ENCODE results near the gene STAC3.

Gene STAC3

DNA sequence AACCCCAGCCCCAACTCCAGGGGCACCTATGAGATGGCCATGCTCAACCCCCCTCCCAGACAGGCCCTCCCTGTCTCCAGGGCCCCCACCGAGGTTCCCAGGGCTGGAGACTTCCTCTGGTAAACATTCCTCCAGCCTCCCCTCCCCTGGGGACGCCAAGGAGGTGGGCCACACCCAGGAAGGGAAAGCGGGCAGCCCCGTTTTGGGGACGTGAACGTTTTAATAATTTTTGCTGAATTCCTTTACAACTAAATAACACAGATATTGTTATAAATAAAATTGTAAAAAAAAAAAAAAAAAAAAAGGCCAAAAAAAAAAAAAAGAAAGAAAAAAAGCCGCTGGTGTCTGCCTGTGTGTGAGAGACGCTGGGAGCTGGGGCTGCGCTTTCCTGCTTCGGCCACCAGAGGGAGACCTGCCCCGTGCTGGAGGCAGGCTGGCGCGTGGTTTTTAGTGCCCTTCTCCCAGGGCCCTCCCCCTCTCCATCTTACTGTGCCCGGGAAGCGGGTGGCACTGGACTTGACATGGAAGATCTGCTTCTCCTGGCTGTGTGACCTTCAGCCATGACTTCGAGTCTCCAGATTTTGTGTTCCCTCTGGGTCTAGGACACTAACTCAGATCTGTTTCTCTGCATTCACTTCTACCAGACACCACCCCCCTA, 37.8 kb downstream of the STAC3 start (continued):
- TF ChIP-seq WT1 (tag by site-specific recombination; IDR thresholded peaks at IDR 0.05) (no peak), ZNF16 (tag by site-specific recombination; IDR thresholded peaks at IDR 0.05; ENCODE audit: low read depth) (no peak), ZNF10 (tag by site-specific recombination; IDR thresholded peaks at IDR 0.05) (no peak), ZNF157 (tag by site-specific recombination; IDR thresholded peaks at IDR 0.05) (no peak), ZNF132 (tag by site-specific recombination; IDR thresholded peaks at IDR 0.05; ENCODE audit: borderline replicate concordance) (no peak), ZNF792 (tag by site-specific recombination; IDR thresholded peaks at IDR 0.05) (no peak), ZNF664 (tag by site-specific recombination; IDR thresholded peaks at IDR 0.05) (no peak), ZSCAN30 (tag by site-specific recombination; IDR thresholded peaks at IDR 0.05) (0 out of 2 replicates have a peak, but pooled peaks have one; percentile 43), ZNF266 (tag by site-specific recombination; IDR thresholded peaks at IDR 0.05; ENCODE audit: low read depth) (no peak), ZNF768 (tag by site-specific recombination; IDR thresholded peaks at IDR 0.05) (no peak), GFI1B (tag by site-specific recombination; IDR thresholded peaks at IDR 0.05) (no peak), ZNF221 (tag by site-specific recombination; IDR thresholded peaks at IDR 0.05; ENCODE audit: borderline replicate concordance) (no peak), ZNF776 (tag by site-specific recombination; IDR thresholded peaks at IDR 0.05; ENCODE audit: borderline replicate concordance) (no peak), ZNF146 (tag by site-specific recombination; IDR thresholded peaks at IDR 0.05) (no peak), ZNF112 (tag by site-specific recombination; IDR thresholded peaks at IDR 0.05) (no peak), OSR2 (tag by site-specific recombination; IDR thresholded peaks at IDR 0.05) (no peak), GLI4 (tag by site-specific recombination; IDR thresholded peaks at IDR 0.05) (no peak), ZNF530 (tag by site-specific recombination; IDR thresholded peaks at IDR 0.05; ENCODE audit: low read depth) (no peak), ZBTB1 (tag by site-specific recombination; IDR thresholded peaks at IDR 0.05) (no peak), ZNF76 (tag by site-specific recombination; IDR thresholded peaks at IDR 0.05; ENCODE audit: borderline replicate concordance, low read depth) (no peak), KLF16 (tag by site-specific recombination; IDR thresholded peaks at IDR 0.05) (peak; percentile 49; the same call in 1 of the 2 replicates), SCRT1 (tag by site-specific recombination; IDR thresholded peaks at IDR 0.05; ENCODE audit: borderline replicate concordance) (no peak), KLF1 (tag by site-specific recombination; IDR thresholded peaks at IDR 0.05) (no peak; the same call in 1 of the 2 replicates)
- TF ChIP-seq, protein P1, sequence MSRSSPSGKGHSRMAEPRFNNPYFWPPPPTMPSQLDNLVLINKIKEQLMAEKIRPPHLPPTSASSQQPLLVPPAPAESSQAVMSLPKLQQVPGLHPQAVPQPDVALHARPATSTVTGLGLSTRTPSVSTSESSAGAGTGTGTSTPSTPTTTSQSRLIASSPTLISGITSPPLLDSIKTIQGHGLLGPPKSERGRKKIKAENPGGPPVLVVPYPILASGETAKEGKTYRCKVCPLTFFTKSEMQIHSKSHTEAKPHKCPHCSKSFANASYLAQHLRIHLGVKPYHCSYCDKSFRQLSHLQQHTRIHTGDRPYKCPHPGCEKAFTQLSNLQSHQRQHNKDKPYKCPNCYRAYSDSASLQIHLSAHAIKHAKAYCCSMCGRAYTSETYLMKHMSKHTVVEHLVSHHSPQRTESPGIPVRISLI (tag by site-specific recombination; IDR thresholded peaks at IDR 0.05): no peak; the same call in 1 of the 2 replicates
- TF ChIP-seq, protein P2, sequence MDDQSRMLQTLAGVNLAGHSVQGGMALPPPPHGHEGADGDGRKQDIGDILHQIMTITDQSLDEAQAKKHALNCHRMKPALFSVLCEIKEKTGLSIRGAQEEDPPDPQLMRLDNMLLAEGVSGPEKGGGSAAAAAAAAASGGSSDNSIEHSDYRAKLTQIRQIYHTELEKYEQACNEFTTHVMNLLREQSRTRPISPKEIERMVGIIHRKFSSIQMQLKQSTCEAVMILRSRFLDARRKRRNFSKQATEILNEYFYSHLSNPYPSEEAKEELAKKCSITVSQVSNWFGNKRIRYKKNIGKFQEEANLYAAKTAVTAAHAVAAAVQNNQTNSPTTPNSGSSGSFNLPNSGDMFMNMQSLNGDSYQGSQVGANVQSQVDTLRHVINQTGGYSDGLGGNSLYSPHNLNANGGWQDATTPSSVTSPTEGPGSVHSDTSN (CRISPR knock-in tag; IDR thresholded peaks at IDR 0.05): no peak
- TF ChIP-seq, protein P3, sequence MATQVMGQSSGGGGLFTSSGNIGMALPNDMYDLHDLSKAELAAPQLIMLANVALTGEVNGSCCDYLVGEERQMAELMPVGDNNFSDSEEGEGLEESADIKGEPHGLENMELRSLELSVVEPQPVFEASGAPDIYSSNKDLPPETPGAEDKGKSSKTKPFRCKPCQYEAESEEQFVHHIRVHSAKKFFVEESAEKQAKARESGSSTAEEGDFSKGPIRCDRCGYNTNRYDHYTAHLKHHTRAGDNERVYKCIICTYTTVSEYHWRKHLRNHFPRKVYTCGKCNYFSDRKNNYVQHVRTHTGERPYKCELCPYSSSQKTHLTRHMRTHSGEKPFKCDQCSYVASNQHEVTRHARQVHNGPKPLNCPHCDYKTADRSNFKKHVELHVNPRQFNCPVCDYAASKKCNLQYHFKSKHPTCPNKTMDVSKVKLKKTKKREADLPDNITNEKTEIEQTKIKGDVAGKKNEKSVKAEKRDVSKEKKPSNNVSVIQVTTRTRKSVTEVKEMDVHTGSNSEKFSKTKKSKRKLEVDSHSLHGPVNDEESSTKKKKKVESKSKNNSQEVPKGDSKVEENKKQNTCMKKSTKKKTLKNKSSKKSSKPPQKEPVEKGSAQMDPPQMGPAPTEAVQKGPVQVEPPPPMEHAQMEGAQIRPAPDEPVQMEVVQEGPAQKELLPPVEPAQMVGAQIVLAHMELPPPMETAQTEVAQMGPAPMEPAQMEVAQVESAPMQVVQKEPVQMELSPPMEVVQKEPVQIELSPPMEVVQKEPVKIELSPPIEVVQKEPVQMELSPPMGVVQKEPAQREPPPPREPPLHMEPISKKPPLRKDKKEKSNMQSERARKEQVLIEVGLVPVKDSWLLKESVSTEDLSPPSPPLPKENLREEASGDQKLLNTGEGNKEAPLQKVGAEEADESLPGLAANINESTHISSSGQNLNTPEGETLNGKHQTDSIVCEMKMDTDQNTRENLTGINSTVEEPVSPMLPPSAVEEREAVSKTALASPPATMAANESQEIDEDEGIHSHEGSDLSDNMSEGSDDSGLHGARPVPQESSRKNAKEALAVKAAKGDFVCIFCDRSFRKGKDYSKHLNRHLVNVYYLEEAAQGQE (tag by site-specific recombination; IDR thresholded peaks at IDR 0.05): no peak
- TF ChIP-seq, protein P4, sequence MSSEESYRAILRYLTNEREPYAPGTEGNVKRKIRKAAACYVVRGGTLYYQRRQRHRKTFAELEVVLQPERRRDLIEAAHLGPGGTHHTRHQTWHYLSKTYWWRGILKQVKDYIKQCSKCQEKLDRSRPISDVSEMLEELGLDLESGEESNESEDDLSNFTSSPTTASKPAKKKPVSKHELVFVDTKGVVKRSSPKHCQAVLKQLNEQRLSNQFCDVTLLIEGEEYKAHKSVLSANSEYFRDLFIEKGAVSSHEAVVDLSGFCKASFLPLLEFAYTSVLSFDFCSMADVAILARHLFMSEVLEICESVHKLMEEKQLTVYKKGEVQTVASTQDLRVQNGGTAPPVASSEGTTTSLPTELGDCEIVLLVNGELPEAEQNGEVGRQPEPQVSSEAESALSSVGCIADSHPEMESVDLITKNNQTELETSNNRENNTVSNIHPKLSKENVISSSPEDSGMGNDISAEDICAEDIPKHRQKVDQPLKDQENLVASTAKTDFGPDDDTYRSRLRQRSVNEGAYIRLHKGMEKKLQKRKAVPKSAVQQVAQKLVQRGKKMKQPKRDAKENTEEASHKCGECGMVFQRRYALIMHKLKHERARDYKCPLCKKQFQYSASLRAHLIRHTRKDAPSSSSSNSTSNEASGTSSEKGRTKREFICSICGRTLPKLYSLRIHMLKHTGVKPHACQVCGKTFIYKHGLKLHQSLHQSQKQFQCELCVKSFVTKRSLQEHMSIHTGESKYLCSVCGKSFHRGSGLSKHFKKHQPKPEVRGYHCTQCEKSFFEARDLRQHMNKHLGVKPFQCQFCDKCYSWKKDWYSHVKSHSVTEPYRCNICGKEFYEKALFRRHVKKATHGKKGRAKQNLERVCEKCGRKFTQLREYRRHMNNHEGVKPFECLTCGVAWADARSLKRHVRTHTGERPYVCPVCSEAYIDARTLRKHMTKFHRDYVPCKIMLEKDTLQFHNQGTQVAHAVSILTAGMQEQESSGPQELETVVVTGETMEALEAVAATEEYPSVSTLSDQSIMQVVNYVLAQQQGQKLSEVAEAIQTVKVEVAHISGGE (tag by site-specific recombination; conservative IDR thresholded peaks at IDR 0.05; ENCODE audit: low read depth): no peak
- TF ChIP-seq, protein P5, sequence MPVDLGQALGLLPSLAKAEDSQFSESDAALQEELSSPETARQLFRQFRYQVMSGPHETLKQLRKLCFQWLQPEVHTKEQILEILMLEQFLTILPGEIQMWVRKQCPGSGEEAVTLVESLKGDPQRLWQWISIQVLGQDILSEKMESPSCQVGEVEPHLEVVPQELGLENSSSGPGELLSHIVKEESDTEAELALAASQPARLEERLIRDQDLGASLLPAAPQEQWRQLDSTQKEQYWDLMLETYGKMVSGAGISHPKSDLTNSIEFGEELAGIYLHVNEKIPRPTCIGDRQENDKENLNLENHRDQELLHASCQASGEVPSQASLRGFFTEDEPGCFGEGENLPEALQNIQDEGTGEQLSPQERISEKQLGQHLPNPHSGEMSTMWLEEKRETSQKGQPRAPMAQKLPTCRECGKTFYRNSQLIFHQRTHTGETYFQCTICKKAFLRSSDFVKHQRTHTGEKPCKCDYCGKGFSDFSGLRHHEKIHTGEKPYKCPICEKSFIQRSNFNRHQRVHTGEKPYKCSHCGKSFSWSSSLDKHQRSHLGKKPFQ (tag by site-specific recombination; IDR thresholded peaks at IDR 0.05): no peak

Measured in HEK293 (cell line).